HepG2 (cell line): ENCODE measurements around the gene EPHA4. TPM values are rescaled to one million over a fixed set of nuclear protein-coding genes. Genes with fewer than 3 reads are reported as not detected.

Experiments used
- ATAC-seq: fragments of 200-7000 bp; cut with Tn5 transposase; 3 replicates; pipeline ENCODE4 v1.9.1; 2020; ENCODE audit warnings: mild to moderate bottlenecking, moderate library complexity
- BruUV-seq: library from RNA; stranded (reverse); fragments of 400-500 nt; replicated peaks from 2 replicates; lab custom pipeline; 2021; lab: Mats Ljungman, UMichigan
- CTCF ChIA-PET: fragments of 300-600 bp; formaldehyde crosslinking; extraction: SDS; loops from one replicate; lab custom pipeline; 2021; ENCODE audit warnings: low total read pairs, inconsistent platforms, low intra/inter-chr PET ratio; lab: Yijun Ruan, JAX
- POLR2A ChIA-PET: fragments of 350-600 bp; sonication (Branson Sonifier 250); formaldehyde crosslinking; loops from one replicate; lab custom pipeline; 2020; ENCODE audit warnings: antibody characterized with exemption, inconsistent platforms; lab: Yijun Ruan, JAX
- DNase-seq: peaks from one replicate; pipeline ENCODE4 v3.0.0-alpha.2; 2015; ENCODE audit warnings: low spot score
- FAIRE-seq: peaks from 3 replicates; lab custom pipeline; 2011; peaks lifted over from hg19 to GRCh38; lab: Jason Lieb, UNC
- H2AFZ ChIP-seq: one replicate; pipeline ENCODE4 v1.6.1; 2011; ENCODE audit warnings: low read length, inconsistent platforms
- H3K27ac ChIP-seq: fragments of 300-600 bp; 3 replicates; pipeline ENCODE4 v1.8.0; 2011; ENCODE audit warnings: mixed run types, mild to moderate bottlenecking, mixed read lengths, low read length, inconsistent platforms; ENCODE audit not compliant: insufficient read depth; ENCODE audit errors: extremely low read length
- H3K27me3 ChIP-seq, 2 experiments: fragments of 200-600 bp in 1 of 2; 2 replicates in 1 of 2; 3 replicates in 1 of 2; pipeline versions ENCODE4 v1.6.0 to v1.8.0; 2011; ENCODE audit warnings: low read length in 2 of 2, mild to moderate bottlenecking in 2 of 2, moderate library complexity in 2 of 2, inconsistent platforms in 1 of 2; ENCODE audit not compliant: insufficient read depth in 2 of 2, control insufficient read depth in 1 of 2
- H3K36me3 ChIP-seq, 2 experiments: fragments of 200-600 bp in 1 of 2; replicated peaks in 1 of 2; 2 replicates in 1 of 2; 3 replicates in 1 of 2; pipeline versions ENCODE4 v1.5.1 to v1.8.0; 2011; ENCODE audit warnings: low read length in 2 of 2, inconsistent platforms in 1 of 2; ENCODE audit not compliant: insufficient read depth in 2 of 2, control insufficient read depth in 1 of 2
- H3K4me1 ChIP-seq: 2 replicates; pipeline ENCODE4 v1.5.1; 2012; ENCODE audit warnings: low read length, inconsistent platforms; ENCODE audit not compliant: insufficient read depth
- H3K4me2 ChIP-seq: 2 replicates; pipeline ENCODE4 v1.6.0; 2011; ENCODE audit warnings: low read depth, low read length, inconsistent platforms
- H3K4me3 ChIP-seq, 3 experiments: fragments of 200-600 bp in 1 of 3; sonication (generic), shearing (Covaris generic) in 1 of 3; replicated peaks in 1 of 3; 2 replicates each; pipeline ENCODE4 v1.5.1; 2011 to 2016; ENCODE audit warnings: low read length in 3 of 3, inconsistent platforms in 2 of 3, low read depth in 2 of 3, mild to moderate bottlenecking in 2 of 3, control low read depth in 1 of 3, mixed read lengths in 1 of 3; ENCODE audit not compliant: insufficient read depth in 1 of 3
- H3K79me2 ChIP-seq: one replicate; pipeline ENCODE4 v1.6.1; 2011; ENCODE audit warnings: low read length, inconsistent platforms; ENCODE audit not compliant: insufficient read depth
- H3K9ac ChIP-seq: 2 replicates; pipeline ENCODE4 v1.6.0; 2011; ENCODE audit warnings: mild to moderate bottlenecking, low read depth, low read length, inconsistent platforms; ENCODE audit not compliant: insufficient read depth
- H3K9me3 ChIP-seq: 2 replicates; pipeline ENCODE4 v1.5.1; 2012; ENCODE audit warnings: mild to moderate bottlenecking, low read length
- H4K20me1 ChIP-seq: 2 replicates; pipeline ENCODE4 v1.6.0; 2011; ENCODE audit warnings: inconsistent platforms, mild to moderate bottlenecking, low read length, moderate library complexity; ENCODE audit not compliant: insufficient read depth
- BATF2 ChIP-seq: sonication (generic); formaldehyde crosslinking; IDR thresholded peaks from 2 replicates; pipeline ENCODE4 v1.8.0; 2022; ENCODE audit warnings: mild to moderate bottlenecking, missing genetic modification reagents, moderate library complexity
- FOXA1 ChIP-seq, 2 experiments: fragments of 450-650 bp in 1 of 2; sonication (generic) in 1 of 2; formaldehyde crosslinking in 1 of 2; IDR thresholded peaks; 2 replicates each; pipeline versions ENCODE4 v1.4.0 to v1.6.1; 2016 to 2020; ENCODE audit warnings: missing genetic modification reagents in 1 of 2
- MED13 ChIP-seq: sonication (generic); formaldehyde crosslinking; IDR thresholded peaks from 2 replicates; pipeline ENCODE4 v1.5.0; 2020; ENCODE audit warnings: missing genetic modification reagents
- MXD1 ChIP-seq: sonication (generic); formaldehyde crosslinking; IDR thresholded peaks from 2 replicates; pipeline ENCODE4 v1.4.0; 2020; ENCODE audit warnings: mild to moderate bottlenecking, missing genetic modification reagents
- ZBTB39 ChIP-seq: sonication (generic); formaldehyde crosslinking; IDR thresholded peaks from 2 replicates; pipeline ENCODE4 v1.5.0; 2020; ENCODE audit warnings: missing genetic modification reagents
- ZFP37 ChIP-seq: sonication (generic); formaldehyde crosslinking; IDR thresholded peaks from 2 replicates; pipeline ENCODE4 v1.4.0; 2020; ENCODE audit warnings: missing genetic modification reagents, borderline replicate concordance
- ZFYVE20 ChIP-seq: sonication (generic); formaldehyde crosslinking; IDR thresholded peaks from 2 replicates; pipeline ENCODE4 v1.8.0; 2023; ENCODE audit warnings: low read depth, mild to moderate bottlenecking, moderate library complexity, missing genetic modification reagents, borderline replicate concordance
- ZNF619 ChIP-seq: sonication (generic); formaldehyde crosslinking; IDR thresholded peaks from 2 replicates; pipeline ENCODE4 v1.4.0; 2020; ENCODE audit warnings: mild to moderate bottlenecking, missing genetic modification reagents
- ZNF703 ChIP-seq: sonication (generic); formaldehyde crosslinking; IDR thresholded peaks from 2 replicates; pipeline ENCODE4 v1.5.1; 2020; ENCODE audit warnings: missing genetic modification reagents, mild to moderate bottlenecking, moderate library complexity, borderline replicate concordance
- ZNF746 ChIP-seq: sonication (generic); formaldehyde crosslinking; IDR thresholded peaks from 2 replicates; pipeline ENCODE4 v1.8.0; 2022; ENCODE audit warnings: mild to moderate bottlenecking, missing genetic modification reagents
- ZNF772 ChIP-seq: sonication (generic); formaldehyde crosslinking; IDR thresholded peaks from 2 replicates; pipeline ENCODE4 v1.5.0; 2020; ENCODE audit warnings: mild to moderate bottlenecking, missing genetic modification reagents
- WGBS: methylation state at CpG from one replicate; pipeline ENCODE4 v1.1.6; 2017; ENCODE audit warnings: low lambda C conversion rate; 5-methylcytosine and 5-hydroxymethylcytosine counted together
- in situ Hi-C: cut with HindIII; loops from 2 replicates; pipeline ENCODE4 v1.10.0; 2017; ENCODE audit warnings: low pct_unique_long_range_greater_than_20kb; ENCODE audit not compliant: extremely low pct_ligation_motif_present
- intact Hi-C: fragments of 100-400 bp; cut with micrococcal nuclease; formaldehyde crosslinking; loops from one replicate; pipeline ENCODE4 v1.10.0; 2022; ENCODE audit not compliant: unreplicated experiment
- polyA plus RNA-seq, 8 experiments: library from polyadenylated mRNA; depleted of rRNA in 3 of 8; stranded (reverse) in 7 of 8; unstranded in 1 of 8; fragments of >200 nt; fragmentation: Illumina TruSeq in 4 of 8; extraction: Trizol in 4 of 8; gene quantifications; 2 replicates each; pipeline versions ENCODE4 v1.2.1 to v1.2.3, GENCODE V29; 2011 to 2016; ENCODE audit warnings: low read depth in 4 of 8, missing spikeins in 1 of 8, mixed read lengths in 1 of 8; ENCODE audit not compliant: insufficient read depth in 1 of 8
- total RNA-seq, 5 experiments: library from RNA; depleted of rRNA; stranded (reverse); fragments of >200 nt; fragmentation: Illumina TruSeq; extraction: Trizol; gene quantifications; 2 replicates each; pipeline ENCODE4 v1.2.3, GENCODE V29; 2016; ENCODE audit warnings: low read depth in 1 of 5

Gene EPHA4
- total and polyA plus RNA-seq, 2 of the 13 experiments (the other 11 are each of a cell fraction or from before 2014, with no cell fraction given): not detected

GRCh38 chr2:221465776-221466175 lies 106.3 kb downstream of the EPHA4 start (continued):
- TF ChIP-seq ZFYVE20 (CRISPR knock-in tag) (no peak), MXD1 (no peak), ZNF703 (CRISPR knock-in tag) (no peak), MED13 (no peak), FOXA1 (IDR thresholded peaks at IDR 0.05) (no peak), FOXA1 (CRISPR knock-in tag; IDR thresholded peaks at IDR 0.05) (no peak), ZNF619 (no peak)

- H2AFZ ChIP-seq: no peak overlapping the region
- CTCF ChIA-PET: no interaction called here
- H3K36me3 ChIP-seq: no peaks in the 10 kb centered on the region
- H3K9me3 ChIP-seq: no peaks in the 10 kb centered on the region
- POLR2A ChIA-PET: no interaction called here
- no peaks in the 10 kb centered on the region for H3K27me3 ChIP-seq
- H3K4me3 ChIP-seq: no peak overlapping the region
- H3K4me1 ChIP-seq: no peaks in the 10 kb centered on the region
- TF ChIP-seq ZNF772 (CRISPR knock-in tag) (no peak), ZNF746 (no peak), ZFP37 (CRISPR knock-in tag) (no peak), ZBTB39 (CRISPR knock-in tag) (no peak), BATF2 (CRISPR knock-in tag) (no peak)
- no peak overlapping the region for H3K27ac ChIP-seq
- FAIRE-seq: no peak
- BruUV-seq: no TSS peak
- no peak overlapping the region for H3K4me2 ChIP-seq
- DNase-seq: no peak
- no peaks in the 10 kb centered on the region for H4K20me1 ChIP-seq
- no peak for ATAC-seq
- no peak overlapping the region for H3K9ac ChIP-seq
- no peaks in the 10 kb centered on the region for H3K79me2 ChIP-seq
- under 1% methylated on average over 2 of the region's 2 CpGs for WGBS
- in situ Hi-C loops (no loop called here), intact Hi-C loops (no loop called here)
Measured at GRCh38 chr2:221464971-221465370, 107.1 kb downstream of the EPHA4 start.
